EH (cell line): Measurements from ENCODE around the gene DAPP1.

Experiments used
- DNase-seq: peaks from one replicate; pipeline ENCODE4 v3.0.0-alpha.2; 2015; ENCODE audit warnings: low read depth

The DAPP1 gene

GRCh38 chr4:99917575-99917974, 100.9 kb downstream of the DAPP1 start:
- no peak for DNase-seq

GRCh38 chr4:99918656-99919055, 102.0 kb downstream of the DAPP1 start:
- DNase-seq = no peak
